NCI-H2196 treated with DMSO at 0.1 percent for 48 hours (cell line): ENCODE measurements around the gene AGT.
"Not testable (repeated sequence)": the region's sequence is repeated elsewhere in the genome, so short reads cannot be mapped to it uniquely, and the experiment has no call there.

Experiments
- DNase-seq: peaks from one replicate; lab custom pipeline; 2025; ENCODE audit not compliant: unreplicated experiment; lab: John Stamatoyannopoulos, UW

Gene AGT

DNA sequence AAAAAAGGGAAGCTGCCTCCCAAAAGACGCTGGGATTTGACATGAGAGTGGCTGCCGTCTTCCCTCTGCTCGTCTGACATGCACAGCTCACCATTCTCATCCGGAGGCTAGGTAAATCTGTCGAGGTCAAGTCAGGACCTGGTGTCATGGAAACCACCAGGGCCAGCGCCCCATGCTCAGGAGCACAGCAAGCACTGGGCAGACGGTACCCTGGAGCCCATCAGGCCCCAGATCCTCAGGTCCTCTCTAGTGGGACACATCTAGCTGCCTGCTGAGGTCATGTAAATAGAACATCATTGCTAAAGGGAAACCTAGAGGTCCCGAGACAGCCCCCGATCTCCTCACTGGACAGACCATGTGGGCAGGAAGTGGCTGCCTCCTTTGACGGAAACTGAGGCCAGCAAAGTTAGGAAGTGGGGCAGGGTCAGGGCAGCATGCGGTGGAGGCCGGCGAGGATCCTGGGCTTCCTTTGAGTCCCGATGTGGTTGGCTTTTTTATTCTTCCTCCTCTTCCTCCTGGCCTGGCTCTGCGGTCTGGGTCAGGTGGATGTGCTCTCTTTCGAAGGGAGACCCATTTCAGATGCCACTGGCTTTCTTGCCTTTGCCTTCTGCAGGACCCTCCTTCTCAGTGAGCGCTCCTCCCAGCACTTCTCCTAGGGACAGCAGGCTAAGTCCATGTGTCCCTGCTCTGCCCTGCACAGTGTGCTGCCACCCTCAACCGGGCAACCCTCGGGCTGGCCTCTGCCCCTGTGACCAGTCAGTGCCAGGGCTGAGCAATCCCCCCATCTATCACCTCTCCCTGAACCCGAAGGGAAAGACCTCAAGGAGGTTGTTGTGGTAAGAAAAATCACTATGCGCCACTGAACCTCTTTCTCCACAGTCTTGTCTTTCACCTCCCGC, 5.9 kb downstream of the AGT start:
- no peak for DNase-seq

- DNase-seq = no peak
These were observed 6.8 kb downstream of the AGT start for GRCh38 chr1:230706887-230707731.

DNA sequence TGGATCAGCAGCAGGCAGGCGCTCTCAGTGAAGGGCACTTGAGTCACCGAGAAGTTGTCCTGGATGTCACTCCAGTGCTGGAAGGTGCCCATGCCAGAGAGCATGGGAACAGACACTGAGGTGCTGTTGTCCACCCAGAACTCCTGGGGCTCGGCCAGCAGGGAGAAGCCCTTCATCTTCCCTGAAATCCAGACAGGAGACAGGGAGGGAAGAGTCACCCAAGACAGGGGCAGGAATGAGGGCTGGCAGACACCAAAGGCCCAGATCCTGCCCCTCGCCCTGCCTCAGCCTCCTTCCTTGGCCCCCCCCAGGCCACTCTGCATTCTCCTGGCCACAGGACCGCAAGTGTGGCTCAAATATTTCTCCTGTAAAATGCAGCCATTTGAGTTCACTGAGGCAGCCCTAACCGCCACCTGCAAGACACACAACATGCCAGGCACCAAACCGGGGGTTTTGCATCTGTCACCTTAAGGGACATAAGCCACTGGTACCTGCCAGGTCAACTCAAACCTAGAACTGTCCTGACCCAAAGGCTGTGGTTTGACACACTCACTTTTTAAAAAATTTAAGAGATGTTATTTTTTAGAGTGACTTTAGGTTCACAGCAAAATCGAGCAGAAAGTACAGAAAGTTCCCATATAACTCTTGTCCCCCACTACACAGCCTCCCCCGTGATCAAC, 7.8 kb downstream of the AGT start:
- DNase-seq = no peak

- no peak for DNase-seq
These were observed 8.5 kb downstream of the AGT start for GRCh38 chr1:230705289-230706019.

- DNase-seq = no peak
These were observed 9.1 kb downstream of the AGT start for GRCh38 chr1:230704830-230705229.

DNA sequence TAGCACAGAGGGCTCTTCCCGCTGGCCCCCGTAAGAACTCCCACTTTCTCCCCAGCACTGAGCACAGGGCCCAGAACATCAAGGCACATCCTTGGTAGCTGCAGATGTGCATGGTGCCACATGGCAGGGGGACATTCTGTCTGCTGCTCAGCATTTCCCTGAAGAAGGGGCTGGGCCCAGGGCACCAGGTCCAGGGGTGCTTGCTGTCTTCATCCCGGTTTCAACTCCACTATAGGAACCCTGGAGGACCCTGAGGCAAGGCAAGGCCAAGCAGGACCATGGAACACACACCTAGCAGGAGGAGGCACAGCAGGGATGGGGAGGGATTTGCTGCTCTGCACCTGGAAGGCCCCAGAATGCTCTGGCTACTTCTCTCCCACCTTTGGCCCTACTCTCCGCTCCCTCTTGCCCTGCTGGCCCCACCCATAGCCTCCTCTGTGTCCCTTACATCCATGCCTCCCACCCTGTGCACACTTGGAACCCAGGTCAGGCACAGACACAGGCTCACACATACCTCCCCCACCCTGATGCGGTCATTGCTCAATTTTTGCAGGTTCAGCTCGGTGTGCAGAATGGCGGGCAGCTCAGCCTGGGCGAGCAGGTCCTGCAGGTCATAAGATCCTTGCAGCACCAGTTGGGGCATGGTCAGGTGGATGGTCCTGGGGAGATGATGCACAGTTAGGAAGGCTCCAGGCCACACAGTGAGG, 10.1 kb downstream of the AGT start:
- no peak for DNase-seq

DNA sequence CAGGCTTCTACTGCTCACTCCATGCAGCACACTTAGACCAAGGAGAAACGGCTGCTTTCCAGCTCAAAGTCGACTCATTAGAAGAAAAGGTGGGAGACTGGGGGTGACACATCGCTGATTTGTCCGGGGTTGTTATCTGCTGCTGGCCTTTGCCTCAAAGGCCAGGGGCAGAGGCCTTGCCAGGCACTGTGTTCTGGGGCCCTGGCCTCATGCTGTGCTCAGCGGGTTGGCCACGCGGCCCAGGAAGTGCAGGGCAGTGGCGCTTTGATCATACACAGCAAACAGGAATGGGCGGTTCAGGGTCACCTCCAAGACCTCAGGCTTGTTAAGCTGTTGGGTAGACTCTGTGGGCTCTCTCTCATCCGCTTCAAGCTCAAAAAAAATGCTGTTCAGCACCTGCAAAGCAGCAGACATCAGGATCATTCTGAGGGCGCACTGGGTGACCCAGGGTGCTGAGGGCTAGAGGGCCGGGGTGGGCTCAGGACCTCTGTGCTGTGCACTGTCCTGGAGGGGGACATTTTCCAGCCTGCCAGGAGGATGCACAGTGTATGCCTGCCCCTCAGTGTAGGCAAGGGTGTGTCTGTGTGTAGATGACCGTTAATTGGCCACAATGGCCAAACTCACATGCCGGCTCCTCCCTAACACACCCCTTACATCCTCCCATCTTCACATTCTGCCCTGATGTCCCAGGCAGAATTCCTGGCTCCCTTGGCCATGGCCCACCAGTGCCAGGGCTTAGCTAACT, 10.8 kb downstream of the AGT start:
- DNase-seq = no peak

- DNase-seq = no peak
These were observed 11.8 kb downstream of the AGT start for GRCh38 chr1:230701895-230702768.

GRCh38 chr1:230701434-230701833, 12.5 kb downstream of the AGT start:
- DNase-seq = no peak

- no peak for DNase-seq
These were observed 13.8 kb downstream of the AGT start for GRCh38 chr1:230700132-230700531.

DNA sequence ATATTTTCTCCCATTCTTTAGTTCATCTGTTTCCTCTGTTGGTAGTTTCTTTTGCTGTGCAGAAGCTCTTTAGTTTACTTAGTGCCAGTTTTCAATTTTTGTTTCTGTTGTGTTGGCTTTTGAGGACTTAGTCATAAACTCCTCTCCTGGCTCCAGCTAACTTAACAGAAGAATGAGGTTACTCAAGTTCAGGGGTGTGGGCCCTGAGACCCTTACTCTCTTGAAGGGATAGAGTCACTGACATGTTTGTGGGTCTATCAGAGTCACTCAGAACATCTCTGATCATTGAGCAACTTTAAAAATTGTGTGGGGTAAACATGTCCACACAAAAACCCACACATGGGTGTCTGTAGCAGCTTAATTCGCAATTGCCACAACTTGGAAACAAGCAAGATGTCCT, 14.2 kb downstream of the AGT start:
- DNase-seq = no peak

GRCh38 chr1:230698964-230699363, 15.0 kb downstream of the AGT start:
- DNase-seq = not testable (repeated sequence)

- DNase-seq = no peak
These were observed 15.8 kb downstream of the AGT start for GRCh38 chr1:230698130-230698529.

- DNase-seq = no peak
These were observed 17.0 kb downstream of the AGT start for GRCh38 chr1:230696722-230697437.

DNA sequence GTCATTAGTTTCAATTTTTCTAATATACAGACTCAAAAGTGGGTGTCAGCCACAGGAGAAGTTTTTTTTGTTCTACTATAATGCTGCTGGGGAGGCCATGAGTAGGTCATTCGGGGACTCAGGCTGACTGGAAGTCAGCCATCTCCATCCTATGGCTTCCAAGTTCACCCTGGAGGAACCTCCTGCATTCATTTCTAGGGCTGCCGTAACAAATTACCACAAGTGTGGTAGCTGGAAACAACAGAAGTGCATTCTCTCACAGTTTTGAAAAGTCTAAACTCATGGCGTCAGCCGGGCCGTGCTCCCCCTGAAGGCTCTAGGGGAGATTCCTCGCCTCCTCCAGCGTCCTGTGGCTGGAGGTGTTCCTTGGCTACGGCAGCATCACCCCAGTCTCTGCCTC, 17.7 kb downstream of the AGT start:
- DNase-seq = no peak

- no peak for DNase-seq
These were observed 18.9 kb downstream of the AGT start for GRCh38 chr1:230694991-230695390.

GRCh38 chr1:230694464-230694863, 19.5 kb downstream of the AGT start:
- DNase-seq = no peak

- DNase-seq = no peak
These were observed 20.1 kb downstream of the AGT start for GRCh38 chr1:230693777-230694176.
